Mesenteric fat pad (tissue), 1 donor: ENCODE results near the gene PCMTD2. TPM values are rescaled to one million over a fixed set of nuclear protein-coding genes. Genes with fewer than 3 reads are reported as not detected.
A peak's percentile ranks its signal among the peaks of the same experiment; 100 is the strongest.

ENCODE experiments used
- DNase-seq: peaks from one replicate; pipeline ENCODE4 v3.0.0-alpha.2; 2020; ENCODE audit warnings: low spot score
- long read RNA-seq: library from polyadenylated mRNA; unstranded; transcript quantifications from one replicate; pipeline ENCODE4 v2.0.0, GENCODE V29; 2020
- total RNA-seq: library from RNA; stranded (reverse); fragmentation: NEBNext Ultra II Directional; extraction: Animal tissue kit (Norgen Biotek cat#: 25700); gene quantifications from one replicate; pipeline ENCODE4 v1.2.1, GENCODE V29; 2021
- donor health status: DM: yes; HTN: yes; CAD: no.

The PCMTD2 gene
- 33.7 TPM for total RNA-seq
- long read RNA-seq, transcript PCMTD2-203 (6 exons, 3,843 nt) = major isoform, 6 of 14 reads
- long read RNA-seq, partial matches to known transcripts = 5 of 14 reads
- long read RNA-seq, other reads (novel, unspliced or antisense) = 2 of 14 reads

DNA sequence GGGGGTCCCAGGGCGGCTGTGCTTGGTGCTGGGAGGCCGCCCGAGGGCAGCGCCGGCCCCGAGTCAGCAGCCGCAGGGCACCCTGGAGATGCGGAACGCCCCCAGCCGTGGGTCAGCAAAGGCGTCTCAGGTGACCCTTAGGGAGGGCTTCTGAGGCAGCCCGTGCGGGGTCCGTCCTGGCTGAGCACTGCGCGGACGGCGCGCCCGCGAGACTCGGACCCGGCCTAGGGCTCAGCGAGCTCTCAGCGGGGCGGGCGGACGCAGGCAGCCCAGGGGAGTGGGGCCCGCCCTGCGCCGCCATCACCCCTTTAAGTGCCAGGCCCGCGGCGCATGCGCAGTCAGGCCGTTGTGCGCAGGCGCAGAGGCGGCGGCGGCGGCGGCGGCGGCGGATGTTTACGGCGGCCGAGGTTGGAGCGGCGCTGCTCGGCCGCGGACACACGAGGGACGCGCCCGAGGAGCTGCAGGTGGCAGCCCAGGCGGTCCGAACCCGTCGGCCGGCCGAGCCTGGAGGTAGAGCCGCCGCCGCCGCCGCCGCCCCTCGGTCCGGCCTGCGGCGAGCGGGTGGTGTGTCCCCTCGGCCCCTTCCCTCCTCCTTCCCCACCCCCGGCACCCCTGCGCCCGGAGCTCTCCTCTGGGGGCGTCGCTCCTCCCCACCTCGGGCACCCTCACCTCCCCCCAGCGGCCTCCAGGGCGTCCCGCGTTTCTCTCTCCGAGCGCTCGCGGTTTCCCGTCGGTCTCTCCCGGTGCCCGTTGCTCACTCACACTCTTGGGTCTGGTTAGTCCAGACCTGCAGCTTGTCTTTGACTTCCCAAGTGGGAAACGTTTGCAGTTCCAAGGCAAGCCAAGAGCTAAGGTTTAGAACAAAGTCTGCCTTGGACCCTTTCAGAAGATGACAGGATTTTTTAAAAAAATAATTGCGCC lies at the start of gene PCMTD2:
Gene PCMTD2, plus strand, starts transcription at position 388 of the 921 bp plus-strand sequence. CDS start 4,218 bp downstream, outside the sequence.
- peak; percentile 95 for DNase-seq

DNA sequence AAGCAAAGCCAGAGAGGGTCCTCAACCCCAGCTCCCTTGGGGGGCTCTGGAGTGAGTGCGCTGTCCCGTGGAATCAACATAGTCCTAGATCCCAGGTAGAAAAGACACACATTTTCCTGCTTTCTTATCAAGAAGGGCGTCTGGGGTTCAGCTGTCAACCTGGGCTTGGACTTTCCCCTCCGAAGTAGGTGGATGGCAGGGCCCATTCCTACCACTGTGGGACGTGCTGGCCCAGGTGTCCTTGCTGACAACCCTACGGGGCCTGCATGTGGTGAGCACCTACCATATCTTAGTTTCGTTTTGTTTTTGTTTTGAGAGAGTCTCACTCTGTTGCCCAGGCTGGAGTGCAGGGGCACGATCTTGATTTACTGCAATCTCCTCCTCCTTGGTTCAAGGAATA lies 48.9 kb upstream of the PCMTD2 start:
- no peak for DNase-seq

DNA sequence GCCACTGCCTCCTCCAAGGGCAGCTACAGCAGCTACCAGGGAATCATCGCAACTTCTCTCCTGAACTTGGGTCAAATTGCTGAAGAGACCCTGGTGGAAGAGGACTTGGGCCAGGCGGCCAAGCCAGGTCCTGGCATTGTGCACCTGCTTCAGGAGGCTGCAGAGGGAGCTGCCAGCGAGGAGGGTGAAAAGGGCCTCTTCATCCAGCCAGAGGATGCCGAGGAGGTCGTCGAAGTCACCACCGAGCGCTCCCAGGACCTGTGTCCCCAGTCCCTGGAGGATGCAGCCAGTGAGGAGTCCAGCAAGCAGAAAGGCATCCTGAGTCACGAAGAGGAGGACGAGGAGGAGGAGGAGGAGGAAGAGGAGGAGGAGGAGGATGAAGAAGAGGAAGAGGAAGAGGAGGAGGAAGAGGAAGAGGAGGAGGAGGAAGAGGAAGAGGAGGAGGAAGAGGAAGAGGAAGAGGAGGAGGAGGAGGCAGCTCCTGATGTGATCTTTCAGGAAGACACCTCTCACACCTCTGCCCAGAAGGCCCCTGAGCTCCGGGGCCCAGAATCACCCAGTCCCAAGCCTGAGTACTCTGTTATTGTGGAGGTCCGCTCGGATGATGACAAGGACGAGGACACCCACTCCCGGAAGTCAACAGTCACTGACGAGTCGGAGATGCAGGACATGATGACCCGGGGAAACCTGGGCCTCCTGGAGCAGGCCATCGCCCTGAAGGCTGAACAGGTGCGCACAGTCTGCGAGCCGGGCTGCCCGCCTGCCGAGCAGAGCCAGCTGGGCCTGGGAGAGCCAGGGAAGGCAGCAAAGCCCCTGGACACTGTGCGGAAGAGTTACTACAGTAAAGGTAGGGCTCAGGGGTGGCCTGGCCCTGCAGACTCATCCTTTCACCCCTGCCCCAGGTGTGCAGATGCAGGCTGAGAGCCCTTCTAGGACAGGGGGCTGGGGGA lies 47.6 kb upstream of the PCMTD2 start:
- DNase-seq = no peak

DNA sequence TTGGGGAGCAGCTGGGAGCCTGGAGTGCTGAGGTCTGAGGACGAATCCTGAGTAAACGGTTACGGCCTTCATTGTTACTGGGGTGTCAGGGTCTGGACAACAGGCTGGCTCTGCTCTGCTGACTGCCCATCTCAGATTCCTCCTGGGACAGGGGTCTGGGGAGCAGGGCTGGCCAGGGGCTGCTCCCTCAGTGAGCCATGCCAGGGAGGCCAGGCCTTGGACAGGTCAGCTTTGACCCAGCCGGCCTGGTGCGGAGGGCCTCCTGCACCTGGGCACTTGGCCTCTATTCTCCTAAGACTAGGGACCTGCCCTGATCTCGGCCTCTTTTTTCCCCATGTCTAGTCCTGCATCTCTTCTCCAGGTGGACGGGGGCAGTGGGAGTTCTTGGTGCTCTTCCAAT lies 46.4 kb upstream of the PCMTD2 start:
- DNase-seq = no peak

DNA sequence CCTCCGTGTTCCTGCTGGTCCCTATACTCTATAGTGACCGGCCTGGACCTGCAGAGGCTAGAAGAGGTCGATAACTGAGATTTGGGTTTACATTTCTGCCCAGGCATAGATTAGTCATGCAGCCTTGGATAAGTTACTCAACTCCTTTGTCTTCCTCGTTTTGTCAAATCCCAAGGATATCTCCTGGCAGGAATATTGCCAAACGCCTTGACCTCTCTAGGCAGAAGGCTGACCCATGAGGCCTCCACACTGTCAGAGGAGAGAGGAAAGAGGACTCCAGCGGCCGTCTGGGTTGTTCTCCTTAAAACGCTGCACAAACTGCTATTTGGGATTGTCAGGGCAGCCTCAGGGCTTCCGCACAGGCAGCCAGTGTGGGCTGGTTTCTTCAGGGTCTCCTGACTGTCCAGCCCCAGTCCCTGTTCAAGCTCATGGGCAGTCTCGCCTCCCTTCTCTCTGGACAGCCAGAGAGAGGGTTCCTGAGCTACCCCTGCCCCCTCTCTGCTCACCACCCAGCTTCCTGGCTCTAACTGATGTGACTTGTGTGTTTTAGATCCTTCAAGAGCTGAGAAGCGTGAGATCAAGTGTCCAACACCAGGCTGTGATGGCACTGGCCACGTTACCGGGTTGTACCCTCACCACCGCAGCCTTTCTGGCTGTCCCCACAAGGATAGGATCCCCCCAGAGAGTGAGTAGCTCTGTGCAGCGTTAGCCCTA lies 44.7 kb upstream of the PCMTD2 start:
- DNase-seq = no peak

DNA sequence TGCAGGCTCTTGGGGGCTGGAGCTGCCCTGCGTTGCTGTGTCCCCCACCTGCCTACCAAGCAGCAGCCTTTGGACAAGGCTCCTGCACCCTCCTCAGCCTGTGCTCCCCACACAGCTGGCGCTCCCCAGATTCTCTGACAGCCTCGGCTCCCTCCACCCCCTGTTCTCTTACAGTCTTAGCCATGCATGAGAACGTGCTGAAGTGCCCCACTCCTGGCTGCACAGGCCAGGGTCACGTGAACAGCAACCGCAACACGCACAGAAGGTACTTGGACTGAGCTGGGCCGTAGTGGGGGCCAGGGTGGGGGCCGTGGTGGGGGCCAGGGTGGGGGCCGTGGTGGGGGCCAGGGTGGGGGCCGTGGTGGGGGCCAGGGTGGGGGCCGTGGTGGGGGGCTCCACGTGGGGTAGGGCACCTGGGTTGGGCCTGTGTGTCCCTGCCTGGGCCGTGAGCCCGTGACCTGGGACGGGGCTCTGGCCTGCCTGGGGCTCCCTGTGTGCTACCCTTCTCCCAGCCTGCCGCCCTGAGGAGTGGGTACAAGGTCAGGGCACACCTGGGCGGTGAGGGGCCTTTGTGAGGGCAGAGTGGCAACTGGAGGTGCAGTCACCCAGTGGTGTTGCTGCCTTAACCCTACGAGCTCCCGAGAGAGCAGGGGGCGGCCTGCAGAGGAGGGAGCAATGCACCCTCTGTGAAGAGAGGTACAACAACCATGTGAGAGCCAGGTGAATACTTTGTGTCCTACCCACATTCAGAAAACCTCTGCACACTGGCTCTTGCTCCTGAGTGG lies 43.5 kb upstream of the PCMTD2 start:
- no peak for DNase-seq

DNA sequence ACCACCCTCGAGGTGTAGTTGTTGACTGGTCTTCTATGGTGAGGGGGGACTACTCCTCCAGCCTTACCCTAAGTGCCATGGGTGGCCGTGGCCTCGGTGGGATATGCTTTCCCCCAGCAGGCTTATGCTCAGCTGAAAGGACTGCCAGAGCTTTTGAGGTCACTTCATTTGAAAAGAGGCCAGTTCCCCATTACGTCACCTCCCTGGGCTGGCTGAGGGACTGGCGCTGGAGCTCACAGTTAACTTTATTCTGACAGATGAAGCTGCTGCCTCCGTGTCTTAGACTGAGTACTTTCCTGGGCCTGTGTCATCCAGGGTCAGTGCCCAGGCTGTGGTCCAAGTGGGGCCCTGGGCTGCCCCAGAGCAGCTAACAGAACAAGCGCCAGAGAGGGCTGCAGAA lies 42.8 kb upstream of the PCMTD2 start:
- DNase-seq = no peak

DNA sequence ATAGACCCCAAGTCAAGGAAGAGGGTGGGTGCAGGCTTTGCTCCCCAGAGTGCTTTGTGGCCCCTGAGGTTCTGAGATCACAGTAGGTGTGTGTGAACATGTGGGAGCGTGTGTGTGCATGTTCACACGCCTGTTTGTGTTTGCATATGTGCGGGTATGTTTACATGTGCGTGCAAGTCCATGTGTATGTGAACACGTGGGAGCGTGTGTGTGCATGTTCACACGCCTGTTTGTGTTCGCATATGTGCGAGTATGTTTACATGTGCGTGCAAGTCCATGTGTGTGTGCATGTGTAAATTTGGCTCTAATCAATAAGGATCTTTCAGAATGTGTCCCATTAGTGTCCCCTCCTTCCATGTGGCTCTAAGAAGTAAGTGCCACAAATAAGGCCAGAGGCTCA lies 41.4 kb upstream of the PCMTD2 start:
- DNase-seq = no peak

DNA sequence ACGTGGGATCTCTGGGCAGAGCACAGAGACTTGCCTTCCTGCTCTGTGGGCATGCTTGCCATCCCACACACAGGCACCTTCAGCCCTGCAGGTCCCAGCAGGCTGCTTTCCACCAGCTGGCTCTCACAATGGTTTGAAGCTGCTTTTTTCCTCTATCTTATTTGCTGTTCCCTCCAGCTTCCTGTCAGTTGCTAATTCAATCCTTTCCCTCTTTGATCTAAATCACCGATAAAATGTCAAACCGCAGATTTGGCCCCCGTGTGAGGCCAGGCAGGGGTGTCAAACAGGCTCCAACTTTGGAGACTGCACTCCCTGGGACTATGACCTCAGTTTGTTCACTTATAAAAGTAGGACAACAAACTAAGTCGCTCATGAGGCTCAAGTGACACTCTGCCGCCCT lies 40.6 kb upstream of the PCMTD2 start:
- DNase-seq = no peak

DNA sequence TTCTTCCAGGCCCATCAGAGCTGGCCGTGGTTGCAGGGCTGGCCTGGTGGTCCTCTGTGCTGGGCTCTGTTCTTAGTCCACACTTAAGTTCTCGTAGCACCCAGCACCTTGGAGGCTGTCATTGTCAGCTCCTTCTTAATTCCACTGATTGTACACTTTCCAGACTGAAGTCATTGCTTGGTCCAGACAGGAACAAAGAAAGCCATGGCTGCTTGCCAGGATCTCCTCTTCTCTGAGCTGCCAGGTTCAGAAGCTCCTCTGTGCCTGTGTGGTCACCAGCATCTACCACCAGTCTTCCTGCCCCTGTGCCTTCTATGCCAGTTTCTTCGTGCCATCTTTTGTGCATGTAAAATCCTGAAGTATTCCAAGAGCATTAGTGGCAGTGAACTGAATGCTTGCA lies 39.5 kb upstream of the PCMTD2 start:
- no peak for DNase-seq

DNA sequence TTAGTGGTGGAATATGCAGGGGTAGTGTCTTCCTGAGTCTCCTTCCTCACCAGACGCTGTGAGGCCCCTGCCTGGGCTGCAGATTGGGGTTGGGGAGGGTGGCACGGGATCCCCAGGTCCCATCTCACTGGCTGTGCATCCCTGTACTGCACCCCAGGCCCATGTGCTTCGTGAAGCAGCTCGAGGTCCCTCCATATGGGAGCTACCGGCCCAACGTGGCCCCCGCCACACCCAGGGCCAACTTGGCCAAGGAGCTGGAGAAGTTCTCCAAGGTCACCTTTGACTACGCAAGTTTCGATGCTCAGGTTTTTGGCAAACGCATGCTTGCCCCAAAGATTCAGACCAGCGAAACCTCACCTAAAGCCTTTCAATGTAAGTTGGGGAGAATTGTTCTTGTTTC lies 38.6 kb upstream of the PCMTD2 start:
- DNase-seq = no peak

DNA sequence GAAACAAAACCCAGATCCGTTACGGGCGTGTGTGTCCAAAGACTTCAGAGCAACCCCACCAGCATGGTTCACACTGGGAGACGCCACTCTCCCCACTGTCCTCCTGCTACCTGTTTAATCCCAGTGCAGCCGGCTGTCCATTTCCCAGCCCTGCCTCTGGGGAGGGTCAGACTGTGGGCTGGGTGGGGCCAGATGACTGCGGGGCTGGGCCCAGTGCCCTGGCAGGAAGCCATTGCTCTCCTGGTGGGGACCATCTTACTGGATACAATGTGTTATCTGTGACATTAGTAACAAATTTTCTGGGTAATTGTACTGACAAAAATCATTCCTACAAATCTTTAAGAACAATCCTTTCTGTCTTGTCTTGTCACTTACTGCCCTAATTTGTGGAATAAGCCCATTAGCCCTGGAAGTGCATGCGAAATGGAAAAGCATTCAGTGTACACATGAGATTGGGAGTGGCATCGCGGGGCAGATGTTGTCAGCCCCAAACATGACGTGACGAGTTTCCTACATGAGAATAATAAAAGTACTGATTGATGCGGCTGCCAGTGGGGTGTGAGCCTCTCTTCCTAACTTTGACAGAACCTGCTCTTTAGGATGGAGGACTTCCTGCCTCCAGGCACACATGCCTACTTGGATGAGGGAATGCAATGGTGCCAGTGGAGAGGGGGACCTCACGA lies 37.9 kb upstream of the PCMTD2 start:
- no peak for DNase-seq

DNA sequence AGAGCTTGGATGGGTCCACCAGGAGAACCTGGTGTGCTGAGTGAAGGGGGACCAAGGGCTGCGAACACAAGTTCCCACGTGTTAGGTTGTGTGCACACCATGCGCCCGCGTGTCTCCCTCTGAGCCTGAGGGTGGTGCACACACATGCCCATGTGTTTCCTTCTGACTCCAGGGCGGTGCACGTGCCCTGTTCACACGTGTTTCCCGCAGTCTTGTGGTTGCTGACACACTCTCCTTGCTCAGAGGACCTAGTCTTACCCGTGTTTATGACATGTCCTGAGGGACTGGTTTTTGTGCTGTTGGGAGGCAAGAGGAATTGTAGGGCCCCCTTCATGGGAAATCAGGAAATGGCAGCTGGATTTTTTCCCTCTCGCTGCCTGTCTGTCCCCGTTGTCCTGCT lies 36.3 kb upstream of the PCMTD2 start:
- no peak for DNase-seq

DNA sequence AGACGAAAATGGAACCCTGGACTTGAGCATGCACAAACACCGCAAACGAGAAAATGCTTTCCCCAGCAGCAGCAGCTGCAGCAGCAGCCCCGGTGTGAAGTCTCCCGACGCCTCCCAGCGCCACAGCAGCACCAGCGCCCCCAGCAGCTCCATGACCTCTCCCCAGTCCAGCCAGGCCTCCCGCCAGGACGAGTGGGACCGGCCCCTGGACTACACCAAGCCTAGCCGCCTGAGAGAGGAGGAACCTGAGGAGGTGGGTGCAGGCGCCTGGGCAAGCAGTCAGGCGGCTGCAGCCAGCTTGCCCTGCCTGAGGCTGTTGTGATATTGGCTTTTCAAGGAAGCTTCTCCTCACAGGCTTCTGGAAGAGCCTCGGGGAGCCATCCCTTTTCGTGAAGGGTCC lies 35.8 kb upstream of the PCMTD2 start:
- DNase-seq = no peak

DNA sequence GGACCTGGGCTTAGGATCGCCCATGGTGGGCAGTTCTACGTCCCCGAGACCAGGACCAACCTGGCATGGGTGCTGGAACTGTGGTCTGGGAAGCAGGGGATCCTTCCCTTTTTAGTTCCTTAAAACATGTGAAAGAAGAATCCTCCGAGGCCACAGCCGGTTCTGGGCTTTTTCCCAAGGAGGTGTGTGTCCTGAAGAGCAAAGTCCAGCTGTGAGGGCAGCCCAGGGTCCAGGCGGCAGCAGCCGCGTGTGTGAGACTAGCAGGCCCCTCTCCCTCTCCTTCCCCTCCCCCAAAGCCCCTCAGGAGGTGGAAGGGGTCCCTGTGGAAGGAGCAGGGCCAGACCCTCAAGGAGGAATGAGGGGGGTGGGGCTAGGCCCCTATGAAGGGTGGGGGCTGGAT lies 35.1 kb upstream of the PCMTD2 start:
- no peak for DNase-seq

DNA sequence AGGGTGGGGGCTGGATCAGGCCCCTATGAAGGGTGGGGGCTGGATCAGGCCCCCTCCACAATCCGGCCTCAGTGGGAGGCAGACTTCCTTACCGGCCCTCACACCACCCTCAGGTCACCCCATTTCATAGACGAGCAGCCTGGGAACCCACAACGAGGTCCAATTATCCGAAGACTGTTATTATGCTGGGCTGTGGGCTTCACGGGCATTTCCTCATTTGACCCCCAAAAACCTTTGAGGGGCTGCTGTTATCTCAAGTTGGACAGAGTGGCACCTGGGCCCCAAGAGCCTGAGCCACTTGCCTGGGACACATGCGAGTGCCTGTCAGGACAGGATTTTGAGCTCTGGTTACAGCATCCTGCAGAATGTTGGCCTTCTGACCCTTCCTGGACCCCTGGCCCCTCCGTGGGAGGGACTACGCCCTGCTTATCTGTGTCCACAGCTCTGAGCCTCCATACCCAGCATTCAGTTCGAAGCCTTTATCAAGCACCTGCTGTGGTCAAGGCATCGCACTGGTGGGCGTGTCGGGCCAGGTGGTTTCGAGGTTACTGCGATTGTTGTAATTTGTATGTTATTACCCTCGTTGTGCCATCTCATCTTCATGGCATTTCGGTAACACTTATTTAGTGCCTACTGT lies 34.5 kb upstream of the PCMTD2 start:
- no peak for DNase-seq

DNA sequence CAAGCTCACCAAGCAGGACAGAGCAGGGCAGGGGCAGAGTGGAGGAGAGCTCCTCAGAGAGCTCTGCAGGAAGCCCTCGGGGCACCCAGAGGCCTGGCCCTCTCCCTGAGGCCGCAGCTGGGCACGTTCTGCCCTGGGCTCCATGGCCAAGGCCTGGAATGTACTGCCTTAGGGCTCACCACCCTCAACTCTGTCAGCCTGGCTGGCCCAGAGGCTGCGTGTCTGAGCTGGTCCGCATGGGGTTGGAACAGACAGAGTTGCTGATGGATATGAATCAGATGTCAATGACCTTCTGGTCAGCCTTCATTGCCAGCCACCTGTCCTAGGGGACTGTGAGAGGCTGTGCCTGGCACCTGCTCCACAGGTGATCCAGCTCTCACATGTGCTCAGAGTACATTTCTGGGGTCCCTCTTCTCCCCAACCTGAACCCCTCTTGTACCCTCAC lies 33.2 kb upstream of the PCMTD2 start:
- DNase-seq = no peak

DNA sequence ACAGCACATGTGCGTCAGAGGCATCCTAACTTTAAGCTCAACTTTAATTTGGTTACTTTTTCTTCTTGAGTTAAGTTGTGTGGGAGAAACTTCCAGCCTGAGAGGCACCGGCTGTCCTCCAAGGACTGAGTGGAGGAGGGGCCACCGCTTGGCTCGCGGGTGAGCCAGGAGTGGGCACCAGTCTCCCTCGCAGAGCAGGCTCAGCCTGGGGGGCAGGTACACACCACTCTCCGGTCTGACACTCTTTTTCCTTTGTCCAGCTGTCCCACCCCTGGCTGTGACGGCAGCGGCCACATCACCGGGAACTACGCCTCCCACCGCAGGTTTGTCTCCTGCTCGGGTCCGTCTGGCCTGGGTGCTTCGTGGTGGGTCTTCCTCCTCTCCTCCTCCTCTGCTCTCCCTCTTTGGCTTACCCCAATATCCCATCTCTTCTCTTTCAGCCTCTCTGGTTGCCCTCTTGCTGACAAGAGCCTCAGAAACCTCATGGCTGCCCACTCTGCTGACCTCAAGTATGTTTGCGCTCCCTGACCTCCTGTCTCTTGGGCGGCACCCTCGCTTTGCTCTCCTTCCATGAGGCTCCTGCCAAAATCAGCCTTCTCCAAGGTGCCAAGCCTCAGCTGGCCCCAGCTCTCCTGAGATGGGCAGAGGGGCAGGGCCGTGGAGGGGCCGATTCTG lies 32.6 kb upstream of the PCMTD2 start:
- no peak for DNase-seq
